Right lobe of liver (tissue), 6 donors: ENCODE measurements around the gene KRTAP10-4. TPM values are rescaled to one million over a fixed set of nuclear protein-coding genes. Genes with fewer than 3 reads are reported as not detected.
A peak's percentile ranks its signal among the peaks of the same experiment; 100 is the strongest.
"Not testable (repeated sequence)": the region's sequence is repeated elsewhere in the genome, so short reads cannot be mapped to it uniquely, and the experiment has no call there.

ENCODE experiments used
- ATAC-seq, 4 donors: fragments of 200-7000 bp; cut with Tn5 transposase; one replicate each; pipeline ENCODE4 v1.9.1; 2020; ENCODE audit warnings: mild to moderate bottlenecking in 4 of 4, moderate library complexity in 4 of 4
- DNase-seq, 3 donors: peaks; one replicate each; pipeline ENCODE4 v3.0.0-alpha.2; 2020
- H3K27ac ChIP-seq, 3 donors: fragments of 200-600 bp; one replicate each; pipeline ENCODE4 v1.8.0; 2022
- H3K27me3 ChIP-seq, 2 donors: fragments of 200-600 bp; one replicate each; pipeline ENCODE4 v1.8.0; 2022
- H3K36me3 ChIP-seq, 4 donors: fragments of 200-600 bp; sonication (generic) in 1 of 4; one replicate each; pipeline versions ENCODE4 v1.5.1 to v1.8.0; 2017 to 2022; ENCODE audit warnings: control low read depth in 1 of 4
- H3K4me1 ChIP-seq, 4 donors: fragments of 200-600 bp; sonication (generic) in 1 of 4; one replicate each; pipeline versions ENCODE4 v1.5.1 to v1.8.0; 2017 to 2022; ENCODE audit warnings: control low read depth in 1 of 4
- H3K4me3 ChIP-seq, 3 donors: fragments of 200-600 bp; one replicate each; pipeline ENCODE4 v1.8.0; 2022
- H3K9me3 ChIP-seq, 4 donors: fragments of 200-600 bp; sonication (generic) in 1 of 4; one replicate each; pipeline versions ENCODE4 v1.5.1 to v1.8.0; 2017 to 2022; ENCODE audit warnings: control low read depth in 1 of 4
- CTCF ChIP-seq, 4 donors: fragments of 200-600 bp in 3 of 4; fragments of 450-650 bp in 1 of 4; IDR thresholded peaks; one replicate each; pipeline versions ENCODE4 v1.5.1 to v1.8.0; 2016 to 2022; ENCODE audit warnings: antibody characterized with exemption in 4 of 4, mild to moderate bottlenecking in 2 of 4
- POLR2A ChIP-seq: fragments of 450-650 bp; IDR thresholded peaks from one replicate; pipeline ENCODE4 v1.6.1; 2017; ENCODE audit warnings: antibody characterized with exemption, mild to moderate bottlenecking
- WGBS: methylation state at CpG from one replicate; pipeline ENCODE4 v1.1.6; 2018; ENCODE audit warnings: low coverage, low lambda C conversion rate; ENCODE audit not compliant: insufficient coverage; ENCODE audit errors: missing lambda C conversion rate; 5-methylcytosine and 5-hydroxymethylcytosine counted together
- intact Hi-C, 2 donors: fragments of 100-400 bp; cut with DNase I; formaldehyde crosslinking; loops; one replicate each; pipeline versions ENCODE4 v1.11.2 to v1.14.1; 2022
- total RNA-seq, 6 experiments: library from RNA; depleted of rRNA in 2 of 6; stranded (reverse); fragments of >200 nt in 2 of 6; fragmentation: NEBNext Ultra II Directional in 3 of 6; extraction: Animal tissue kit (Norgen Biotek cat#: 25700) in 3 of 6; gene quantifications; one replicate each; pipeline versions ENCODE4 v1.1.0 to v1.2.4, GENCODE V29; 2016 to 2023
- donor health status: DM: no; HTN: yes; CAD: no.
- donor health status: DM: no; HTN: no; CAD: no.
- donor health status: DM: no; HTN: no; CAD: no.
- donor health status: DM: no; HTN: yes; CAD: no.
- donor health status: DM: no; HTN: yes; CAD: no.

Gene KRTAP10-4
- total RNA-seq, 6 experiments from 2014 or later: not detected

- Histone ChIP-seq H3K4me1 (no peaks in the 10 kb centered on the region), H3K4me3 (no peak overlapping the region), H3K36me3 (no peaks in the 10 kb centered on the region), H3K27ac (no peak overlapping the region), H3K27me3 (no peaks in the 10 kb centered on the region), H3K9me3 (no peaks in the 10 kb centered on the region)
- intact Hi-C loops: no loop called here
- no peak for ATAC-seq
- no peak for DNase-seq
- WGBS: 88% methylated on average over 6 of the region's 10 CpGs
- TF ChIP-seq POLR2A (no peak), CTCF (IDR thresholded peaks at IDR 0.05) (no peak)
Measured at GRCh38 chr21:44576025-44576420, 2.5 kb downstream of the KRTAP10-4 start.

GRCh38 chr21:44578371-44579055 is 5.0 kb downstream of the KRTAP10-4 start:
- Histone ChIP-seq H3K4me3 (no peak overlapping the region), H3K36me3 (no peaks in the 10 kb centered on the region), H3K9me3 (peaks cover 0 to 5% (median 0%) of the 10 kb centered on the region in 4 donors), H3K27me3 (no peaks in the 10 kb centered on the region), H3K4me1 (no peaks in the 10 kb centered on the region), H3K27ac (no peak overlapping the region)
- no peak for ATAC-seq
- intact Hi-C loops: no loop called here
- no peak for DNase-seq
- no peak for TF ChIP-seq CTCF (IDR thresholded peaks at IDR 0.05)
- TF ChIP-seq POLR2A: no peak
- WGBS: 89% methylated on average over 9 of the region's 17 CpGs

GRCh38 chr21:44579056-44579832 is 5.7 kb downstream of the KRTAP10-4 start:
- TF ChIP-seq POLR2A (no peak), CTCF (IDR thresholded peaks at IDR 0.05) (no peak)
- no peaks in the 10 kb centered on the region for H3K4me1 ChIP-seq
- 80% methylated on average over 9 of the region's 22 CpGs for WGBS

GRCh38 chr21:44579833-44580144 is 6.3 kb downstream of the KRTAP10-4 start:
- WGBS: 71% methylated on average over 7 of the region's 7 CpGs
- intact Hi-C loops: no loop called here
- no peak for TF ChIP-seq POLR2A
- no peak for TF ChIP-seq CTCF (IDR thresholded peaks at IDR 0.05)
- DNase-seq (no peak), ATAC-seq (no peak)
- peaks cover 0 to 5% (median 0%) of the 10 kb centered on the region in 4 donors for H3K9me3 ChIP-seq
- H3K4me3 ChIP-seq: no peak overlapping the region
- H3K36me3 ChIP-seq: no peaks in the 10 kb centered on the region
- no peaks in the 10 kb centered on the region for H3K4me1 ChIP-seq
- no peak overlapping the region for H3K27ac ChIP-seq
- H3K27me3 ChIP-seq: no peaks in the 10 kb centered on the region

More at GRCh38 chr21:44579056-44579832, 5.7 kb downstream of the KRTAP10-4 start:
- no peak overlapping the region for H3K27ac ChIP-seq
- H3K4me3 ChIP-seq: no peak overlapping the region
- no peak for DNase-seq
- no peaks in the 10 kb centered on the region for H3K36me3 ChIP-seq
- intact Hi-C loops: no loop called here
- H3K27me3 ChIP-seq: no peaks in the 10 kb centered on the region
- no peak for ATAC-seq
- peaks cover 0 to 5% (median 0%) of the 10 kb centered on the region in 4 donors for H3K9me3 ChIP-seq

GRCh38 chr21:44580231-44580821 is 6.8 kb downstream of the KRTAP10-4 start, which contains the start of gene KRTAP10-5:
Gene KRTAP10-5, minus strand, starts transcription at chr21:44580604. Its CDS starts 26 bp downstream, at chr21:44580578.
- intact Hi-C loops, H3K4me3 ChIP-seq, H3K27me3 ChIP-seq, H3K36me3 ChIP-seq, H3K4me1 ChIP-seq, H3K27ac ChIP-seq, H3K9me3 ChIP-seq: not testable (repeated sequence)
- WGBS: 48% methylated on average over 9 of the region's 19 CpGs
- DNase-seq (peak in 1 of 3 donors; percentile 47), ATAC-seq (peak in 3 of 4 donors; percentile 49 to 73 (median 54))
